AG04449 (cell line): ENCODE data around the gene MOCOS.

Source experiments
- CTCF ChIA-PET: fragments of 350-600 bp; formaldehyde crosslinking; extraction: SDS; loops from one replicate; lab custom pipeline; 2021; ENCODE audit warnings: antibody characterized with exemption; lab: Yijun Ruan, JAX
- POLR2A ChIA-PET: fragments of 400-600, 350-600 bp; formaldehyde crosslinking; extraction: SDS; loops from one replicate; lab custom pipeline; 2020; ENCODE audit warnings: antibody characterized with exemption, inconsistent platforms; lab: Yijun Ruan, JAX
- DNase-seq: peaks from one replicate; pipeline ENCODE4 v3.0.0-alpha.2; 2010; ENCODE audit warnings: low read depth, low spot score
- H3K4me3 ChIP-seq: 2 replicates; pipeline ENCODE4 v1.5.1; 2011; ENCODE audit warnings: low read depth, mild to moderate bottlenecking, control low read depth, low read length
- CTCF ChIP-seq: IDR thresholded peaks from one replicate; pipeline ENCODE4 v1.5.1; 2011; ENCODE audit warnings: mild to moderate bottlenecking, moderate library complexity, low read length, control low read depth, inconsistent platforms; ENCODE audit not compliant: insufficient read depth; ENCODE audit errors: missing control alignments

The MOCOS gene

GRCh38 chr18:36301884-36302283 is 114.6 kb downstream of the MOCOS start:
- no peak overlapping the region for H3K4me3 ChIP-seq
- no peak for TF ChIP-seq CTCF
- ChIA-PET POLR2A (no interaction called here), CTCF (interaction anchor here (0.8 kb wide), 1 partner anchor 456 kb away, joined by 4 read pairs; no protein-coding TSS in a partner anchor)
- DNase-seq, result no peak

- no peak overlapping the region for H3K4me3 ChIP-seq
- ChIA-PET CTCF (interaction anchor here (0.9 kb wide), 1 partner anchor 109 kb away, joined by 3 read pairs; no protein-coding TSS in a partner anchor), POLR2A (no interaction called here)
- TF ChIP-seq CTCF, result no peak
- no peak for DNase-seq
These were observed 115.4 kb downstream of the MOCOS start for GRCh38 chr18:36302676-36303075.

- CTCF ChIA-PET, result interaction anchor here (0.9 to 1.7 kb wide), 3 partner anchors 9 to 109 kb away, joined by 3 to 5 read pairs (median 3); no protein-coding TSS in a partner anchor
- DNase-seq, result no peak
- POLR2A ChIA-PET, result no interaction called here
- H3K4me3 ChIP-seq, result no peak overlapping the region
- TF ChIP-seq CTCF, result no peak
These were observed 116.0 kb downstream of the MOCOS start for GRCh38 chr18:36303211-36303844.

GRCh38 chr18:36304723-36305122 is 117.4 kb downstream of the MOCOS start:
- no peak overlapping the region for H3K4me3 ChIP-seq
- ChIA-PET CTCF (interaction anchor here (1.1 to 1.7 kb wide), 5 partner anchors 7 to 108 kb away, joined by 3 to 5 read pairs (median 4); partner anchors contain the start of gene FHOD3), POLR2A (no interaction called here)
- TF ChIP-seq CTCF, result no peak
- DNase-seq, result no peak

- CTCF ChIA-PET, result interaction anchor here (1.1 kb wide), 1 partner anchor 8 kb away, joined by 4 read pairs; the partner anchor contains the start of gene FHOD3
- DNase-seq, result no peak
- POLR2A ChIA-PET, result no interaction called here
- H3K4me3 ChIP-seq, result no peak overlapping the region
- TF ChIP-seq CTCF, result no peak
These were observed 118.1 kb downstream of the MOCOS start for GRCh38 chr18:36305375-36305774.

GRCh38 chr18:36307513-36307912 is 120.2 kb downstream of the MOCOS start:
- no peak overlapping the region for H3K4me3 ChIP-seq
- ChIA-PET POLR2A (no interaction called here), CTCF (interaction anchor here (0.9 to 1.2 kb wide), 2 partner anchors 9 to 23 kb away, joined by 3 read pairs; no protein-coding TSS in a partner anchor)
- no peak for TF ChIP-seq CTCF
- DNase-seq, result no peak
